GM12892 (cell line): ENCODE results near the gene TEX35.

ENCODE experiments used
- POLR2A ChIP-seq: IDR thresholded peaks from 2 replicates; pipeline ENCODE4 v1.6.1; 2011; ENCODE audit warnings: low read depth, low read length, control low read depth
- POLR2AphosphoS5 ChIP-seq: IDR thresholded peaks from 2 replicates; pipeline ENCODE4 v1.6.1; 2011; ENCODE audit warnings: low read depth, low read length, control low read depth
- TAF1 ChIP-seq: IDR thresholded peaks from 2 replicates; pipeline ENCODE4 v1.6.1; 2011; ENCODE audit warnings: low read depth, mild to moderate bottlenecking, control low read depth, low read length, borderline replicate concordance

DNA sequence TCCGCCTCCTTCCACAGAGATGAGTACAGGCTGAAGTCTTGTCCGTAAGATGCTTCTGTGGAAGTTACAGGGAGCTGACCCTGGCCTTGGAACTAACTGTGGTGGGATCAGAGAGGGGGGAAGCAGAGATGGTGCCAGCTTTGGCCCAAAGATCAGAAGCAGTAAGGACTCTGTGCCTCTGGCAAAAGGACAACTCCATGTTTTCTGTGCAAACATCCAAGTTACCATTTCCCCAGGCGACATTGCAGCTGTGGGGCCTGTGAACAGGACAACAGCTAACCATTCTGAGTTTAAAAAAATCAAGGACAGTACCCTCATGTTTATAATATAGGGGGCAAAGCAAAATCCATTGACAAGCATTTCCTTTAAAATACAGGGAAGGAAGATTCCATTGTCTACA, 38.4 kb downstream of the TEX35 start:
- no peak for TF ChIP-seq POLR2A
- no peak for TF ChIP-seq TAF1
- TF ChIP-seq POLR2AphosphoS5 = no peak
